GM10847 (cell line): ENCODE data around the gene PDZD7.

ENCODE experiments used
- POLR2A ChIP-seq: IDR thresholded peaks from 2 replicates; pipeline ENCODE4 v1.6.1; 2011; ENCODE audit not compliant: insufficient read length; ENCODE audit errors: extremely low read depth

Gene PDZD7

GRCh38 chr10:101018600-101019439 is 12.1 kb downstream of the PDZD7 start:
- no peak for TF ChIP-seq POLR2A

- TF ChIP-seq POLR2A: no peak
Measured at GRCh38 chr10:101018118-101018599, 12.8 kb downstream of the PDZD7 start.

- TF ChIP-seq POLR2A: no peak
Measured at GRCh38 chr10:101016814-101017213, 14.1 kb downstream of the PDZD7 start.

- no peak for TF ChIP-seq POLR2A
Measured at GRCh38 chr10:101015582-101015973, 15.4 kb downstream of the PDZD7 start.

GRCh38 chr10:101014966-101015581 is 15.9 kb downstream of the PDZD7 start:
- no peak for TF ChIP-seq POLR2A

GRCh38 chr10:101014230-101014884 is 16.6 kb downstream of the PDZD7 start:
- no peak for TF ChIP-seq POLR2A

- no peak for TF ChIP-seq POLR2A
Measured at GRCh38 chr10:101013365-101013825, 17.5 kb downstream of the PDZD7 start.

GRCh38 chr10:101012525-101013364 is 18.2 kb downstream of the PDZD7 start:
- TF ChIP-seq POLR2A: no peak

GRCh38 chr10:101011517-101012423 is 19.2 kb downstream of the PDZD7 start:
- no peak for TF ChIP-seq POLR2A

- no peak for TF ChIP-seq POLR2A
Measured at GRCh38 chr10:101010329-101010728, 20.6 kb downstream of the PDZD7 start.

- no peak for TF ChIP-seq POLR2A
Measured at GRCh38 chr10:101008823-101009423, 22.0 kb downstream of the PDZD7 start.

- TF ChIP-seq POLR2A: no peak
Measured at GRCh38 chr10:101007915-101008822, 22.8 kb downstream of the PDZD7 start.

- no peak for TF ChIP-seq POLR2A
Measured at GRCh38 chr10:101007099-101007711, 23.7 kb downstream of the PDZD7 start.
